Left ventricle myocardium inferior (tissue), 1 donor: ENCODE measurements around the gene EEA1. TPM values are rescaled to one million over a fixed set of nuclear protein-coding genes. Genes with fewer than 3 reads are reported as not detected.

Experiments used
- DNase-seq: peaks from one replicate; pipeline ENCODE4 v3.0.0-alpha.2; 2020
- H3K27ac ChIP-seq: fragments of 200-600 bp; replicated peaks from 2 replicates; pipeline ENCODE4 v1.8.0; 2021
- H3K27me3 ChIP-seq: fragments of 200-600 bp; 2 replicates; pipeline ENCODE4 v1.8.0; 2021; ENCODE audit warnings: low read depth
- H3K36me3 ChIP-seq: fragments of 200-600 bp; 2 replicates; pipeline ENCODE4 v1.8.0; 2021
- H3K4me1 ChIP-seq: fragments of 200-600 bp; 2 replicates; pipeline ENCODE4 v1.8.0; 2021
- H3K4me3 ChIP-seq: fragments of 200-600 bp; 2 replicates; pipeline ENCODE4 v1.8.0; 2021; ENCODE audit warnings: mild to moderate bottlenecking, moderate library complexity
- H3K9me3 ChIP-seq: fragments of 200-600 bp; replicated peaks from 2 replicates; pipeline ENCODE4 v1.8.0; 2021
- CTCF ChIP-seq: fragments of 200-600 bp; IDR thresholded peaks from 2 replicates; pipeline ENCODE4 v1.8.0; 2021; ENCODE audit warnings: antibody characterized with exemption, mild to moderate bottlenecking, borderline replicate concordance
- intact Hi-C: fragments of 100-400 bp; cut with micrococcal nuclease; formaldehyde crosslinking; loops from one replicate; pipeline ENCODE4 v1.11.0; 2022
- total RNA-seq: library from RNA; stranded (reverse); fragmentation: NEBNext Ultra II Directional; extraction: Animal tissue kit (Norgen Biotek cat#: 25700); gene quantifications from one replicate; pipeline ENCODE4 v1.2.1, GENCODE V29; 2021
- donor health status: DM: no; HTN: yes; CAD: no; lungs with severe emphysema.

EEA1 gene
- total RNA-seq, 1 donor from 2014 or later = 23.9 TPM

GRCh38 chr12:92765871-92766270, 163.2 kb downstream of the EEA1 start:
- DNase-seq = no peak
- Histone ChIP-seq H3K36me3 (no peaks in the 10 kb centered on the region), H3K27ac (no peak overlapping the region), H3K27me3 (no peaks in the 10 kb centered on the region), H3K4me1 (peaks cover 19% of the 10 kb centered on the region), H3K4me3 (no peak overlapping the region), H3K9me3 (peaks cover 8% of the 10 kb centered on the region)
- TF ChIP-seq CTCF = no peak
- intact Hi-C loops = no loop called here

GRCh38 chr12:92764831-92765230, 164.3 kb downstream of the EEA1 start:
- Histone ChIP-seq H3K36me3 (no peaks in the 10 kb centered on the region), H3K27ac (no peak overlapping the region), H3K4me3 (no peak overlapping the region), H3K27me3 (no peaks in the 10 kb centered on the region), H3K4me1 (peaks cover 11% of the 10 kb centered on the region), H3K9me3 (peaks cover 8% of the 10 kb centered on the region)
- intact Hi-C loops = no loop called here
- DNase-seq = no peak
- TF ChIP-seq CTCF = no peak

GRCh38 chr12:92762773-92763172, 166.3 kb downstream of the EEA1 start:
- TF ChIP-seq CTCF = no peak
- H3K27me3 ChIP-seq = no peaks in the 10 kb centered on the region
- H3K36me3 ChIP-seq = no peaks in the 10 kb centered on the region
- H3K27ac ChIP-seq = no peak overlapping the region
- peaks cover 8% of the 10 kb centered on the region for H3K9me3 ChIP-seq
- DNase-seq = no peak
- no peak overlapping the region for H3K4me3 ChIP-seq
- H3K4me1 ChIP-seq = no peaks in the 10 kb centered on the region
- intact Hi-C loops = no loop called here

- H3K27ac ChIP-seq = no peak overlapping the region
- DNase-seq = no peak
- H3K4me3 ChIP-seq = no peak overlapping the region
- TF ChIP-seq CTCF = no peak
- H3K36me3 ChIP-seq = no peaks in the 10 kb centered on the region
- H3K9me3 ChIP-seq = peaks cover 8% of the 10 kb centered on the region
- intact Hi-C loops = no loop called here
- no peaks in the 10 kb centered on the region for H3K27me3 ChIP-seq
- H3K4me1 ChIP-seq = peaks cover 16% of the 10 kb centered on the region
Measured at GRCh38 chr12:92759634-92760268, 169.3 kb downstream of the EEA1 start.

- Histone ChIP-seq H3K27me3 (no peaks in the 10 kb centered on the region), H3K9me3 (peaks cover 8% of the 10 kb centered on the region), H3K4me3 (no peak overlapping the region), H3K27ac (peak overlapping the region; percentile 8), H3K36me3 (no peaks in the 10 kb centered on the region), H3K4me1 (peaks cover 16% of the 10 kb centered on the region)
- no peak for TF ChIP-seq CTCF
- intact Hi-C loops = no loop called here
- DNase-seq = no peak
Measured at GRCh38 chr12:92757597-92758121, 171.4 kb downstream of the EEA1 start.
